ENCODE measurements around the gene PRAMEF20. TPM values are rescaled to one million over a fixed set of nuclear protein-coding genes. Genes with fewer than 3 reads are reported as not detected.

Gene PRAMEF20
- total and polyA plus RNA-seq, 8 donors = not detected

DNA sequence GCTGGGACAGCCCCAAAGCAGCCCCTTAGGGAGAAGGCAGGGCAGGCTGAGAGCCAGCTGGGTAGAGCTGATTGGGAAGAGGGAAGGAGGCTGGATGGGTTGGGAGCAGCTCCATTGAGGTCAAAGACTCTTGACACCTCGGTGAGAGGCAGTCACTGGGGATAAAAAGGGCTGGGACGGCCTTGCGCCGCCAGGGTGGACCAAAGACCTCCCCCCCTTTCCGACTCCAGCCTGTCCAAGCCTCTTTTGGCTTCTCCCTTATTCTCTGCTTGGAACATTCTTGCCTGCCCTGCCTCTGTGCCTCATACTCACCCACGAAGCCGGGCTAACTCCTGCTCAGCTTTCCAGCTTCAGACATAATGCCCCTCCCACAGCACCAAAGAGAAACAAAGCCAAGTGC lies 52.4 kb downstream of the PRAMEF20 start:
- no peak for ATAC-seq

DNA sequence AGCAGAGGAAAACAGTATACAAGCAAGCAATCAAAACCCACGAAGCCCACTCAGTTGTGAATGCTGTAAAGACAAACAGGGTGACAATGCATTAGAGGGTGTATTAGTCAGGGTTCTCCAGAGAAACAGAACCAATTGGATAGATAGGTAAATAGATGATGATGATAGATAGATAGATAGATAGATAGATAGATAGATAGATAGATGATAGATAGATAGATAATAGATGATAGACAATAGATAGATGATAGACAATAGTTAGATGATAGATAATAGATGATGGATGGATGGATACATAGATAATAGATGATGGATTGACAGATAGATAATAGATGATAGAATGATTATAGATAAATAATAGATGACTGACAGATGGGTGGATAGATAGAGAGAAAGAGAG lies 55.3 kb downstream of the PRAMEF20 start:
- H3K27ac ChIP-seq = no peak overlapping the region

More for the DNA sequence above, 52.4 kb downstream of the PRAMEF20 start:
- H3K4me3 ChIP-seq = no peak overlapping the region
- DNase-seq = no peak
- H3K27ac ChIP-seq = no peak overlapping the region
- peaks cover 0 to 45% of the 10 kb centered on the region in 2 donors for H3K27me3 ChIP-seq
- no peaks in the 10 kb centered on the region for H3K36me3 ChIP-seq
- H3K9me3 ChIP-seq = no peaks in the 10 kb centered on the region
- intact Hi-C loops (cut with DNase I) = no loop called here
- no peaks in the 10 kb centered on the region for H3K4me1 ChIP-seq
- TF ChIP-seq, protein P1, sequence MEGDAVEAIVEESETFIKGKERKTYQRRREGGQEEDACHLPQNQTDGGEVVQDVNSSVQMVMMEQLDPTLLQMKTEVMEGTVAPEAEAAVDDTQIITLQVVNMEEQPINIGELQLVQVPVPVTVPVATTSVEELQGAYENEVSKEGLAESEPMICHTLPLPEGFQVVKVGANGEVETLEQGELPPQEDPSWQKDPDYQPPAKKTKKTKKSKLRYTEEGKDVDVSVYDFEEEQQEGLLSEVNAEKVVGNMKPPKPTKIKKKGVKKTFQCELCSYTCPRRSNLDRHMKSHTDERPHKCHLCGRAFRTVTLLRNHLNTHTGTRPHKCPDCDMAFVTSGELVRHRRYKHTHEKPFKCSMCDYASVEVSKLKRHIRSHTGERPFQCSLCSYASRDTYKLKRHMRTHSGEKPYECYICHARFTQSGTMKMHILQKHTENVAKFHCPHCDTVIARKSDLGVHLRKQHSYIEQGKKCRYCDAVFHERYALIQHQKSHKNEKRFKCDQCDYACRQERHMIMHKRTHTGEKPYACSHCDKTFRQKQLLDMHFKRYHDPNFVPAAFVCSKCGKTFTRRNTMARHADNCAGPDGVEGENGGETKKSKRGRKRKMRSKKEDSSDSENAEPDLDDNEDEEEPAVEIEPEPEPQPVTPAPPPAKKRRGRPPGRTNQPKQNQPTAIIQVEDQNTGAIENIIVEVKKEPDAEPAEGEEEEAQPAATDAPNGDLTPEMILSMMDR (IDR thresholded peaks at IDR 0.05) = no peak

DNA sequence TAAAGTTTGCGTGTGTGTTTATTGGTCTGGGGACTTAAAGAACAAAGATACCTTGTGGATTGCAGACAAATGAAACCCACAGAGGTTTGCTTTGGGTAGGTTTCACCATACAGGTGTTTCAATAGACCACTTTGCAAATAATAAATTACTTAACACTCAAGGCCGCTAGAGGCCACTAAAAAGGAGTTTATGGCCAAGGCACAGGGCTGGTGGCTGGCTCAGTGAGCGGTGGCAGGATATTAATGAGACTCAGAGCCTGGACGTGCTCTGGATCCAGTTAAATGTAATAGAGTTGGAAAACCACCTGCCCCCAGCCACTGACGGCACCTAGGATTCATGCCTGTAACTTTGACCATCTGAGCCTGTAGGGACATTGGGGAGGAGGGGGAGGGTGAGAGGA lies 59.1 kb downstream of the PRAMEF20 start:
- intact Hi-C loops (cut with DNase I) = no loop called here
- Histone ChIP-seq H3K4me3 (no peak overlapping the region), H3K4me1 (no peaks in the 10 kb centered on the region), H3K27me3 (peaks cover 0 to 13% of the 10 kb centered on the region in 2 donors), H3K27ac (no peak overlapping the region), H3K36me3 (no peaks in the 10 kb centered on the region), H3K9me3 (no peaks in the 10 kb centered on the region)
- TF ChIP-seq, protein P1 (IDR thresholded peaks at IDR 0.05) = no peak
- ATAC-seq = peak; percentile 57
- peak in 2 of 4 donors; percentile 3 to 13 for DNase-seq

More for the DNA sequence above, 55.3 kb downstream of the PRAMEF20 start:
- intact Hi-C loops (cut with DNase I) = no loop called here
- no peak for DNase-seq
- no peak for ATAC-seq
- Histone ChIP-seq H3K9me3 (no peaks in the 10 kb centered on the region), H3K36me3 (no peaks in the 10 kb centered on the region), H3K4me1 (no peaks in the 10 kb centered on the region), H3K4me3 (no peak overlapping the region), H3K27me3 (peaks cover 0 to 36% of the 10 kb centered on the region in 2 donors)
- TF ChIP-seq, protein P1 (IDR thresholded peaks at IDR 0.05) = no peak

Other genes starting within 250 kb of the PRAMEF20 start
- gene HNRNPCL4, start 244.8 kb upstream of the PRAMEF20 start, total RNA-seq = not detected
- under 1 TPM in 4 of 6 donors, not detected in 2; 0.31 to 0.59 (median 0.38) TPM for gene HNRNPCL4, start 244.8 kb upstream of the PRAMEF20 start, polyA plus RNA-seq (ENCODE audit: insufficient read length in 6 of 6)
- not detected for gene PRAMEF9, start 238.6 kb upstream of the PRAMEF20 start, total RNA-seq
- gene PRAMEF9, start 238.6 kb upstream of the PRAMEF20 start, polyA plus RNA-seq (ENCODE audit: insufficient read length in 6 of 6) = not detected
- gene PRAMEF13, start 209.0 kb upstream of the PRAMEF20 start, total RNA-seq = not detected
- gene PRAMEF13, start 209.0 kb upstream of the PRAMEF20 start, polyA plus RNA-seq (ENCODE audit: insufficient read length in 6 of 6) = not detected
- gene PRAMEF18, start 184.3 kb upstream of the PRAMEF20 start, total RNA-seq = not detected
- gene PRAMEF18, start 184.3 kb upstream of the PRAMEF20 start, polyA plus RNA-seq (ENCODE audit: insufficient read length in 6 of 6) = not detected
- gene PRAMEF5, start 156.3 kb upstream of the PRAMEF20 start, total RNA-seq = not detected
- not detected for gene PRAMEF5, start 156.3 kb upstream of the PRAMEF20 start, polyA plus RNA-seq (ENCODE audit: insufficient read length in 6 of 6)
- gene PRAMEF8, start 125.3 kb upstream of the PRAMEF20 start, total RNA-seq = not detected
- not detected for gene PRAMEF8, start 125.3 kb upstream of the PRAMEF20 start, polyA plus RNA-seq (ENCODE audit: insufficient read length in 6 of 6)
- gene PRAMEF33, start 106.9 kb upstream of the PRAMEF20 start, total RNA-seq = not detected
- not detected for gene PRAMEF33, start 106.9 kb upstream of the PRAMEF20 start, polyA plus RNA-seq (ENCODE audit: insufficient read length in 6 of 6)
- gene PRAMEF15, start 94.9 kb upstream of the PRAMEF20 start, total RNA-seq = not detected
- gene PRAMEF15, start 94.9 kb upstream of the PRAMEF20 start, polyA plus RNA-seq (ENCODE audit: insufficient read length in 6 of 6) = not detected
- not detected for gene PRAMEF14, start 63.3 kb upstream of the PRAMEF20 start, total RNA-seq
- gene PRAMEF14, start 63.3 kb upstream of the PRAMEF20 start, polyA plus RNA-seq (ENCODE audit: insufficient read length in 6 of 6) = not detected
- gene PRAMEF19, start 38.5 kb upstream of the PRAMEF20 start, total RNA-seq = not detected
- gene PRAMEF19, start 38.5 kb upstream of the PRAMEF20 start, polyA plus RNA-seq (ENCODE audit: insufficient read length in 6 of 6) = not detected
- gene PRAMEF17, start 20.8 kb upstream of the PRAMEF20 start, total RNA-seq = not detected
- not detected for gene PRAMEF17, start 20.8 kb upstream of the PRAMEF20 start, polyA plus RNA-seq (ENCODE audit: insufficient read length in 6 of 6)
- not detected for gene LRRC38, start 103.6 kb downstream of the PRAMEF20 start, total RNA-seq
- not detected for gene LRRC38, start 103.6 kb downstream of the PRAMEF20 start, polyA plus RNA-seq (ENCODE audit: insufficient read length in 6 of 6)
- 10 to 100 TPM; 23.6 to 37.5 TPM for gene PDPN, start 173.4 kb downstream of the PRAMEF20 start, total RNA-seq
- gene PDPN, start 173.4 kb downstream of the PRAMEF20 start, polyA plus RNA-seq (ENCODE audit: insufficient read length in 6 of 6) = 10 to 100 TPM; 37.5 to 57.6 (median 52.6) TPM